ENCODE measurements around the gene LCLAT1. TPM values are rescaled to one million over a fixed set of nuclear protein-coding genes. Genes with fewer than 3 reads are reported as not detected.
A peak's percentile ranks its signal among the peaks of the same experiment; 100 is the strongest.

LCLAT1 gene
- total RNA-seq, 1 donor from 2014 or later, result 46.2 TPM

DNA sequence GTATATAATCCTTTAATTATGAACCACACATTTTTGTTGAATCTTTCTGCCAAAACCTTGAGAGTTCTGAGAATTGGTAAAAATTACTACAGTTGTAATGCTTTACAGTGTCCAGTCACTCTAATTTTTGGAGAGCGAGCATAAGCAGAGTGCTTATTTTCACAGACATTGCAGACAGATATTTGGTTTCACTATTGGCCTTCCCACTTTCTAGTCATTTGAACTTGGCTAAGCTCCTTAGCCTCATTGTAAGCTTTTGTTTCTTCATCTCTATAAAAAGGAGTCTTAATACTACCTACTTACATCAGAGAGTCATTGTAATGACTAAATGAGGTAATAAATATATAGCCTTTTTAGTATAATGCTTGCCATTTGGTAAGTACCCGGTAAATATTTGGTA is 80.4 kb downstream of the LCLAT1 start:
- Mint-ChIP-seq H3K36me3 (ENCODE audit: low read depth) (peaks cover 9% of the 10 kb centered on the region), H3K27ac (no peak overlapping the region), H3K4me3 (no peak overlapping the region), H3K9me3 (no peaks in the 10 kb centered on the region), H3K27me3 (ENCODE audit: insufficient read depth) (no peaks in the 10 kb centered on the region), H3K4me1 (ENCODE audit: low read depth) (no peaks in the 10 kb centered on the region)
- no peak for DNase-seq (ENCODE audit: low spot score)
- intact Hi-C loops (cut with micrococcal nuclease), result no loop called here

DNA sequence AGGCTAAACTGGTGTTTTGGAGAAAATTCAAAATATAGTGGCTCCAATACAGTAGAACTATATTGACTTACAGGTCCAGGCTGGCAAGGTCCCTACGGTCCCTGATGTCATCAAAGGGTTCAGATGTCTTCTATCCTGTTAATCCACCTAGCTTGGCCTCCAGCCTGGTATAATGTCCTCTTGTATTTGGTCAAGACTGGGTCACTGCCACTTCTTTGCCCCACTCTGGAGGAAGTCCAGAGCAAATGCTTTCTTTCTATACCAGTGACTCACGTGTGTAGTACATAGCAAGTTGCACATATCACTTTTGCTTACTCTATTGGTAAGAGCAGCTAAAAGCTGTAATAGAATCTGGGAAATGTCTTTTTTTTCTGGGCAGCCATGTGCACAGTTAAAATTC is 80.8 kb downstream of the LCLAT1 start:
- Mint-ChIP-seq H3K9me3 (no peaks in the 10 kb centered on the region), H3K27me3 (ENCODE audit: insufficient read depth) (no peaks in the 10 kb centered on the region), H3K27ac (no peak overlapping the region), H3K36me3 (ENCODE audit: low read depth) (peaks cover 11% of the 10 kb centered on the region), H3K4me3 (no peak overlapping the region), H3K4me1 (ENCODE audit: low read depth) (no peaks in the 10 kb centered on the region)
- intact Hi-C loops (cut with micrococcal nuclease), result no loop called here
- DNase-seq (ENCODE audit: low spot score), result no peak

DNA sequence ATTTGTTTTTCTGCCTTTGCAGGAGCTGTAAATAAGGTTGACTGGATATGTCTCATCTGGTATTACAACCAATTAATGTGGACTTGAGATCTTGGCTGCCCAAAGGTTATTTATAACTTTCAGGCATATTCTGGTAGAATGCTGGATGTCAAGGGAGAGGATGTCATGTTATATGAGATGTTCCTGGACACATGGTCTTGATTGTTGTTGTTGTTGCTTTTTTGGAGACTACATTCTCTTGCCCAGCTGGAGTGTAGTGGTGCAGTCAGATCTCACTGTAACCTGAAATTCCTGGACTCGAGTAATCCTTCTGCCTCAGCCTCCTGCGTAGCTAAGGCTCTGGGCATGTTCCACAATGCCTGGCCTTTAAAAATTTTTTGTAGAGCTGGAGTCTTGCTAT is 83.3 kb downstream of the LCLAT1 start:
- H3K27ac Mint-ChIP-seq, result no peak overlapping the region
- no peak for DNase-seq (ENCODE audit: low spot score)

DNA sequence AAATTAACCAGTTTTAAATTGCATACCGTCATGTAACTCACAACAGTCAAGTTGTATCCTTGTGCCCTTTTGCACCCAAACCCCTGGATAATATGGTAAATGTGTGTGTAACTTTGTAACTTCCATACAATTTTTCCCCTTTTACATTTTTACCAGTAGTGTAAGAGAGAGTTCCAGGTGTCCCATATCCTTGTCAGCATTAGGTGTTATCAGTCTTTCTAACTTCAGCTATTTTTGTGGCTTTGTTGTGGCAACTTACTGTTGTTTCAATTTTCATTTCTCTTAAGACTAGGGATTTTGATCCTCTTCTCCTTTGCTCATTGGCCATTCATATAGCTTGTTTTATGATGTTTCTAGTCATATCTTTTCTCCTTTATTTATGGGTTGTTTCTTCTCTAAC is 94.6 kb downstream of the LCLAT1 start:
- no peak for DNase-seq (ENCODE audit: low spot score)
- H3K36me3 Mint-ChIP-seq (ENCODE audit: low read depth), result peaks cover 7% of the 10 kb centered on the region
- peaks cover 3% of the 10 kb centered on the region for H3K9me3 Mint-ChIP-seq
- H3K27ac Mint-ChIP-seq, result no peak overlapping the region
- H3K4me1 Mint-ChIP-seq (ENCODE audit: low read depth), result peaks cover 10% of the 10 kb centered on the region
- intact Hi-C loops (cut with micrococcal nuclease), result no loop called here
- no peaks in the 10 kb centered on the region for H3K27me3 Mint-ChIP-seq (ENCODE audit: insufficient read depth)
- H3K4me3 Mint-ChIP-seq, result no peak overlapping the region

More for the DNA sequence above, 83.3 kb downstream of the LCLAT1 start:
- no peaks in the 10 kb centered on the region for H3K4me1 Mint-ChIP-seq (ENCODE audit: low read depth)
- H3K4me3 Mint-ChIP-seq, result no peak overlapping the region
- intact Hi-C loops (cut with micrococcal nuclease), result no loop called here
- no peaks in the 10 kb centered on the region for H3K27me3 Mint-ChIP-seq (ENCODE audit: insufficient read depth)
- H3K9me3 Mint-ChIP-seq, result peaks cover under 1% of the 10 kb centered on the region
- H3K36me3 Mint-ChIP-seq (ENCODE audit: low read depth), result peaks cover 27% of the 10 kb centered on the region

DNA sequence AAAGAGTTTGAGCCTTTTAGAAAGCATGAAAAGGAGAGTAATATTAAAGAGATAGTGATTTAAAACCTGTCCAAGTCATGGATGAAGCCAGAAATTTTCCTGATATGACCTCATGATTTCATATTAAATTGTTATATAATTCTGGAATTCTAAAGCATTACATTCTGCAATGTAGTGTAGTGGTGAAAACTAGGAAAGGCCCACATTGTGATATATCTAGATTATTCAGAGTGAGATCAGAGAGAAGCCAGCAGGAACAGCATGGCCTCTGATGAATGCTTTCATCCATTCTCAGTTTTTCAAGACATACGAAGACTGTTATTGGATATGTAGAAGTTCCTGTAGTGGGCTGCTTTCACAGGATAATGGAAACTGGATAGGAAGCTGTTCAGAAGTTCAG is 98.8 kb downstream of the LCLAT1 start:
- Mint-ChIP-seq H3K4me1 (ENCODE audit: low read depth) (peaks cover 10% of the 10 kb centered on the region), H3K27me3 (ENCODE audit: insufficient read depth) (no peaks in the 10 kb centered on the region), H3K4me3 (no peak overlapping the region), H3K27ac (no peak overlapping the region), H3K9me3 (no peaks in the 10 kb centered on the region), H3K36me3 (ENCODE audit: low read depth) (peaks cover 3% of the 10 kb centered on the region)
- intact Hi-C loops (cut with micrococcal nuclease), result no loop called here
- DNase-seq (ENCODE audit: low spot score), result no peak

DNA sequence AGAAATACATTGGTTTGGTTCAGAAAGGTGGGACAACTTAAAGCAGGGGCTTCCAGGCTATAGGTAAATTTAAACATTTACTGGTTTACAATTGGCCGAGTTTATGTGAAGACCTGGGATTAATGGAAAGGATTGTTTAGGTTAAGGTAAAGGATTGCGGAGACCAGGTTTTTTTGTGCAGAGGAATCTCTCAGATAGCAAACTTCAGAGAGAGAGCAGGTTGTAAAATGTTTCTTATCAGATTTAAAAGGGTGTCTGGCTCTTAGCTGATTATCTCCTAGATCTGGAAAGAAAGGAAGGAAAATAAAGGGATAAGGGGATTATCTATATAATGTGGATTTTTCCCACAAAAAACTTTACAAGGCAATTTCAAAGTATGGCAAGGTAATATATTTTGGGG is 101.3 kb downstream of the LCLAT1 start:
- H3K9me3 Mint-ChIP-seq, result no peaks in the 10 kb centered on the region
- intact Hi-C loops (cut with micrococcal nuclease), result no loop called here
- no peaks in the 10 kb centered on the region for H3K27me3 Mint-ChIP-seq (ENCODE audit: insufficient read depth)
- DNase-seq (ENCODE audit: low spot score), result no peak
- H3K36me3 Mint-ChIP-seq (ENCODE audit: low read depth), result peaks cover 6% of the 10 kb centered on the region
- no peak overlapping the region for H3K27ac Mint-ChIP-seq
- no peaks in the 10 kb centered on the region for H3K4me1 Mint-ChIP-seq (ENCODE audit: low read depth)
- no peak overlapping the region for H3K4me3 Mint-ChIP-seq

DNA sequence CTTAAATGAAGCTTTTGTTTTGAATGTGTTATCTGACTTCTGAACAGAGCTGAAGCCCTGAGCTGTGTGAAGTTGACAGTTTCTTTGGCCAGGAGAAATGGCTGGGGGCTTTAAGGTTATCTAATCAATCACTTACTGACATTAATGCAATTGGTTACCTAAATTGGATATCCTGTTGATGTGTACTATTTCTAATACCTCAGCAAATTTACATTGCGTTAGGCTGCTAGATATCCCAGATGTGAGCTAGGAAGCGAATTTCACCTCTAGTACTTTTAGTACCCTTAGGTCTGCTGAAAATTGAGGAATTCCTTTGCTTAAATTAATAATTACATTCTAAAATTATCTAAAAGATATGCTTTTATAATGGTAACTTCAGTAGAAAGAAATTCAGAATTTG is 102.0 kb downstream of the LCLAT1 start:
- no peak for DNase-seq (ENCODE audit: low spot score)
- Mint-ChIP-seq H3K27ac (no peak overlapping the region), H3K4me1 (ENCODE audit: low read depth) (no peaks in the 10 kb centered on the region), H3K27me3 (ENCODE audit: insufficient read depth) (no peaks in the 10 kb centered on the region), H3K9me3 (no peaks in the 10 kb centered on the region), H3K36me3 (ENCODE audit: low read depth) (peaks cover 6% of the 10 kb centered on the region), H3K4me3 (no peak overlapping the region)
- intact Hi-C loops (cut with micrococcal nuclease), result no loop called here

DNA sequence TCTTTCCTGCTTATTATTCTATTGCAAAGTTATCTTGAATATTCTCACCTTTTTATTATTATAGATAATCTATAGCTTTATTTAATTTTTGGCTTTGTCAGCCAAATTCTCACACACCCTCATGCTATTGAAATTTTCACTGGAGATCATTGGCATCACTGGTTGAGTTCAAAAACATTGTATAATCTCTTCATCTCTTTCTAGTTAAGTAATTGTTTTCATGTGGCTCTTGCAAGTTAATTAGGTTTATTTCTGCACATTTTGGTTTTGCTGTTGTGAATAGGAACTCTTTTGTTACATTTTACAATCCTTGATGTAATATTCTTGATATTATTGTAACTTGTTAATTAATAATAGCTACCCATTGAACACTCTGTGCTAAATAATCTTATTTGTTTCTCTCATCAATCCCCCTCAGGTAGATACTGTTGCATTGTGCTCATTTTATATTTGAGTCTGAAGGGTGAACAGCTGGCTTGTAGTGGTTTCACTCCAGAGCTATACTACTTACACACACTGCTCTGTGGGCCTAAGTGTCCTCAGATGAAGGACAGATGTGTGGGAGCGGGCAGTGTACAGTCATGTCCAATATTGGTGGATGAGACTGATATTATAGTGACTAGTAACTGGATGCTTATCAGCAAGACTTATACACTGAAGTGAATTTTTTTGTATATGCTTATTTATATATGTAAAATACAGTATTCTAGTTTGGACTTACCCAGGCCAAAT is 112.7 kb downstream of the LCLAT1 start:
- peaks cover 10% of the 10 kb centered on the region for H3K36me3 Mint-ChIP-seq (ENCODE audit: low read depth)
- no peak for DNase-seq (ENCODE audit: low spot score)
- intact Hi-C loops (cut with micrococcal nuclease), result no loop called here
- no peaks in the 10 kb centered on the region for H3K27me3 Mint-ChIP-seq (ENCODE audit: insufficient read depth)
- H3K27ac Mint-ChIP-seq, result no peak overlapping the region
- H3K4me1 Mint-ChIP-seq (ENCODE audit: low read depth), result no peaks in the 10 kb centered on the region
- H3K9me3 Mint-ChIP-seq, result no peaks in the 10 kb centered on the region
- H3K4me3 Mint-ChIP-seq, result no peak overlapping the region

DNA sequence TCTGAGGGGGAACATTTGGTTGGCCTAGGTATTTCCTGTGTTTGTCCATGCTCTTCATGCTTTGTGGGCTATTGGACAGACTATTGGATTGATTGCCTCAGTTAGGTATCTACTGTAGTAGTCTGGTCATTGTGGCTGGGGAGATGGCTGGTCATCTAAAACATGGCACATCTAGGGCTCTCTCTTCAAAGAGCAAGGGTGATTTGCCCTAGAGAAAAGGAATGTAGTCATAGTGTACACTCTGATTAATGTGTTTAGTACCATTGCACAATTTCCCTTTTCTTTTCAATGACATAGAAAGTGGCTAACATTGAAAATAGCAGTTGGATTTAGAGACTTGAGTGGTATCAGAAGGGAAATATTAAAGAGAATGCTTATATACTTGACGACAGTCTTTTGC is 114.3 kb downstream of the LCLAT1 start:
- Mint-ChIP-seq H3K4me3 (no peak overlapping the region), H3K27me3 (ENCODE audit: insufficient read depth) (no peaks in the 10 kb centered on the region), H3K27ac (no peak overlapping the region), H3K4me1 (ENCODE audit: low read depth) (peaks cover 15% of the 10 kb centered on the region), H3K9me3 (no peaks in the 10 kb centered on the region), H3K36me3 (ENCODE audit: low read depth) (peaks cover 10% of the 10 kb centered on the region)
- intact Hi-C loops (cut with micrococcal nuclease), result no loop called here
- DNase-seq (ENCODE audit: low spot score), result no peak

DNA sequence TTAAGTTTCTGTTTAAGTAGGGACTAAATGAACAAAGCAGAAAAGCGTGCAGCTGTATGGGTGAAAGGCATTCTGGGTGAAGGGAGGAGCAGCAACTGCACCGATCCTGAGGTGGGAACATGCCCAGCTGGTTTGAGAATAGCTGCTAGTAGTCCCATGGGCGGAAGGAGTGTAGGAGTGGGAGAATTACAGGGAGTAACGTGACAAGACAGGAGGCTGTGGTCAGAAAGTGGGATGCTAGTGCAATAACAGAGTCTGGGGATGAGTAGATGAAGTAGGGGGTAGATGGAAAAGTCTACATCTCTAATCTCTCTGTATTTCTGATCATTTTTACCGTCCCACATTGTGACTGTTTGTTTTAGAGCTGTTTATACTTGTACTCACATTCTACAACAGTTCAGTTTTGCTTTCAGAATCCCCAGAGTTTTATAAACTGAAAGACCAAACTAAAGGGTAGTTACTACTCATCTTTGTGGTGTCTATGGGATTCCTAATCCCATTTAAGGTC is 118.9 kb downstream of the LCLAT1 start:
- Mint-ChIP-seq H3K9me3 (no peaks in the 10 kb centered on the region), H3K36me3 (ENCODE audit: low read depth) (peaks cover 22% of the 10 kb centered on the region), H3K27ac (peak overlapping the region; percentile 88), H3K27me3 (ENCODE audit: insufficient read depth) (no peaks in the 10 kb centered on the region), H3K4me3 (no peak overlapping the region), H3K4me1 (ENCODE audit: low read depth) (peaks cover 15% of the 10 kb centered on the region)
- intact Hi-C loops (cut with micrococcal nuclease), result loop anchor here (5.0 kb wide), 2 partner anchors 144 to 756 kb away; no protein-coding TSS in a partner anchor
- DNase-seq (ENCODE audit: low spot score), result no peak

DNA sequence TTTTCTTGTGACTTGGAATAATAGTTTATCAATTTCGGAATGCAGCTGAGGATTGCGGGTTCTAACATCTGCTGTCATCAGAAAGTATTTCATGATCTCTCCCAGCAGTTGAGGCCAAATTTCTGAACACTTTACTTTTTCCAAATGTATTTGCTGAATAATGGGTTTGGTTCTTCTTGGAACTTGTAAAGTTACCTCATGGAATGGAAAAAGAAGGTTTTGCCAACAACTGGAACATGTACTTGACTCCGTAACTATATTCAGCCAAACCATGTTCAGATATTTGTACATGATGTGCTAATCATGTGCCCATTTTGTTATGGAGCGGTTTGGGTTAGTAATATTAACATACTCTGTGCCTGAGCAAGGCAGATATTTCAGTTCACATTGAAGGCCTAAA is 119.6 kb downstream of the LCLAT1 start:
- no peaks in the 10 kb centered on the region for H3K27me3 Mint-ChIP-seq (ENCODE audit: insufficient read depth)
- H3K27ac Mint-ChIP-seq, result no peak overlapping the region
- peaks cover 15% of the 10 kb centered on the region for H3K4me1 Mint-ChIP-seq (ENCODE audit: low read depth)
- DNase-seq (ENCODE audit: low spot score), result no peak
- intact Hi-C loops (cut with micrococcal nuclease), result loop anchor here (5.0 kb wide), 2 partner anchors 144 to 756 kb away; no protein-coding TSS in a partner anchor
- peaks cover 22% of the 10 kb centered on the region for H3K36me3 Mint-ChIP-seq (ENCODE audit: low read depth)
- no peak overlapping the region for H3K4me3 Mint-ChIP-seq
- no peaks in the 10 kb centered on the region for H3K9me3 Mint-ChIP-seq

DNA sequence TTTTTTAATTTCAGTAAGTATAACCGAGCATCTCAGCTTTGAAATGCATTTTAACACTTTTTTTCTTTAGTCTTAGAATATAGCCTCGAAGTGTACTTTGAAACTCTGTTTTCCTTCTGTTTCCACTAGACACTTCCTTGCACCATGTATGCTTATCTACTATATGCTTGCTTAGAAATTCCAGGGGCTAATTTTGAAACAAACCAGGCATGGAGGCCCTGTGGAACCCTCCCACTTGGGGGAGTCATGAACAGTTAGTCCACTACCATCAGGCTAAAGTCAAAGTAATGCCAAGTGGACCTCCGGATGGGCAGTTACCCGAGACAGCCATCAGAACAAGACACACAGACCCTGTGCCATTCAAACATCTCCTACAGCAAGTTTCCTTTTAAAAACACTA is 120.3 kb downstream of the LCLAT1 start:
- no peaks in the 10 kb centered on the region for H3K27me3 Mint-ChIP-seq (ENCODE audit: insufficient read depth)
- intact Hi-C loops (cut with micrococcal nuclease), result loop anchor here (5.0 kb wide), 2 partner anchors 145 to 755 kb away; no protein-coding TSS in a partner anchor
- peaks cover 15% of the 10 kb centered on the region for H3K4me1 Mint-ChIP-seq (ENCODE audit: low read depth)
- H3K4me3 Mint-ChIP-seq, result no peak overlapping the region
- H3K27ac Mint-ChIP-seq, result no peak overlapping the region
- peaks cover 19% of the 10 kb centered on the region for H3K36me3 Mint-ChIP-seq (ENCODE audit: low read depth)
- no peak for DNase-seq (ENCODE audit: low spot score)
- no peaks in the 10 kb centered on the region for H3K9me3 Mint-ChIP-seq

DNA sequence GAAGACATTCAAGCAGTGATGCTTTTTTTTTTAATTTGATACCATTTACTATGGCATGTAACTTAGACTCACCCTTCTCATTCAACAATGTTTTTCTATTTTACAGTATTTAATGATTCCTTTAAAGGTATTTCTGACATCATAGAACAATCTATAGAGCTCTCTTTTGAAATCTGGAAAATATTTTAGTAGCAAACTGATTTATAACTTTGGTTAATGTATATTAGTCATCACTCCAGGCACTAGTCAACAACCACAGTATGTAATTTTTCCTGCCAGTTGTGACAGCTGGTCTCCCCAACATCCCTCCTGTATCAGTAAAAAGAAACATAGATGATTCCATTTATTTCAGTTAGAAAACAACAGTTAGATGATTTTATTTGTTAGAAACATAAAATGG is 122.9 kb downstream of the LCLAT1 start:
- H3K9me3 Mint-ChIP-seq, result no peaks in the 10 kb centered on the region
- H3K27me3 Mint-ChIP-seq (ENCODE audit: insufficient read depth), result no peaks in the 10 kb centered on the region
- intact Hi-C loops (cut with micrococcal nuclease), result loop anchor here (5.0 kb wide), 2 partner anchors 148 to 752 kb away; no protein-coding TSS in a partner anchor
- peaks cover 17% of the 10 kb centered on the region for H3K36me3 Mint-ChIP-seq (ENCODE audit: low read depth)
- H3K27ac Mint-ChIP-seq, result no peak overlapping the region
- DNase-seq (ENCODE audit: low spot score), result no peak
- H3K4me1 Mint-ChIP-seq (ENCODE audit: low read depth), result peaks cover 13% of the 10 kb centered on the region
- no peak overlapping the region for H3K4me3 Mint-ChIP-seq

Measured in activated T-helper 1 cell treated with anti-CD3 and anti-CD28 coated beads, Interleukin-12 subunit alpha, Interleukin-12 subunit beta, Interleukin-2, Interleukin-4 antibody, amounts not matched to agents 30 ng/mL and 10 ng/mL and 1 ng/mL, durations not matched to agents 14 hours and 24 hours and 36 hours (primary cell).